H1 (cell line): ENCODE results near the gene PRR20B. TPM values are rescaled to one million over a fixed set of nuclear protein-coding genes. Genes with fewer than 3 reads are reported as not detected.

Source experiments
- BCL11A ChIP-seq, 2 experiments: IDR thresholded peaks; one replicate each; pipeline ENCODE4 v1.6.1; 2011; ENCODE audit warnings: low read depth in 2 of 2, low read length in 2 of 2, mild to moderate bottlenecking in 2 of 2
- CREB1 ChIP-seq: IDR thresholded peaks from 2 replicates; pipeline ENCODE4 v1.6.1; 2012; ENCODE audit warnings: inconsistent platforms
- JUN ChIP-seq: IDR thresholded peaks from 2 replicates; pipeline ENCODE4 v1.6.1; 2011; ENCODE audit warnings: low read depth, mild to moderate bottlenecking, improper control_type of control experiment, low read length
- NANOG ChIP-seq: IDR thresholded peaks from 2 replicates; pipeline ENCODE4 v1.6.1; 2011; ENCODE audit warnings: low read length, low read depth, mild to moderate bottlenecking, inconsistent platforms; ENCODE audit not compliant: insufficient read depth, poor library complexity, severe bottlenecking
- NRF1 ChIP-seq: IDR thresholded peaks from 2 replicates; pipeline ENCODE4 v1.6.1; 2011; ENCODE audit warnings: mild to moderate bottlenecking, low read depth, low read length, improper control_type of control experiment
- SAP30 ChIP-seq: fragments of 300-600 bp; sonication (generic); IDR thresholded peaks from 2 replicates; pipeline ENCODE4 v1.7.1; 2012; ENCODE audit warnings: low read length, moderate library complexity, mild to moderate bottlenecking, inconsistent platforms; ENCODE audit not compliant: insufficient read depth, insufficient replicate concordance
- SIRT6 ChIP-seq: IDR thresholded peaks from one replicate; pipeline ENCODE4 v1.7.1; 2012; ENCODE audit warnings: low read length, inconsistent platforms
- SP2 ChIP-seq: IDR thresholded peaks from 2 replicates; pipeline ENCODE4 v1.6.1; 2012; ENCODE audit warnings: mild to moderate bottlenecking, low read length, inconsistent platforms
- SUZ12 ChIP-seq: fragments of 200-600 bp; sonication (generic); IDR thresholded peaks from 2 replicates; pipeline ENCODE4 v1.6.1; 2012; ENCODE audit warnings: mild to moderate bottlenecking, inconsistent platforms, low read length, moderate library complexity, mixed read lengths
- YY1 ChIP-seq: IDR thresholded peaks from 2 replicates; pipeline ENCODE4 v1.6.1; 2011; ENCODE audit warnings: low read depth, mild to moderate bottlenecking, low read length
- polyA plus RNA-seq, 7 experiments: library from polyadenylated mRNA; depleted of rRNA in 3 of 7; stranded (reverse) in 5 of 7; unstranded in 2 of 7; fragments of >200 nt in 5 of 7; fragments of 200-250 nt in 2 of 7; gene quantifications; 1 replicate in 5 of 7; 2 replicates in 1 of 7; 4 replicates in 1 of 7; pipeline versions ENCODE4 v1.2.1 to v1.2.3, GENCODE V29; 2011 to 2013; ENCODE audit warnings: missing spikeins in 2 of 7, mixed read lengths in 2 of 7
- total RNA-seq: library from RNA; stranded (reverse); fragmentation: NEBNext Ultra II Directional; extraction: Animal tissue kit (Norgen Biotek cat#: 25700); gene quantifications from 2 replicates; pipeline ENCODE4 v1.2.1, GENCODE V29; 2021

The PRR20B gene
- total and polyA plus RNA-seq, 2 of the 8 experiments (the other 6 are each of a cell fraction or from before 2014, with no cell fraction given), result not detected

DNA sequence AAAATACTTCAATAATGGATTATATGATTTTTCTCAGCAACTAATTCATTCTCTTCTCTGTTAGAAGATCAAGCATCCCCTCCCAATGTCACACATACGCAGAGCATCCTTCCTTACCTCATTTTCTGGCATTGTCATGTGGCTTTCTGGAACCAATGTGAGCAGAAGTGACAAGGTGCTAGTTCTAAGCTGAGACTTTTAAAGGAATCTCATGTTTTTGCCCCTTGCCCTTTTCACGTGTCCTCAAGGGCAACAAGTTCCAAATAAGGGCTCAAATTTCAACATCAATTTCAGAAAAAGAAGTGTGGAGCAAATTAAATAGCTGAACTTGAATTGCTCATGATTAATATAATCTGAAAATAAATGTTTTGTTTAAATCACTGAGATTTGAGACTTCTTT lies 11.2 kb upstream of the PRR20B start (continued):
- TF ChIP-seq BCL11A (IDR thresholded peaks at IDR 0.05; ENCODE audit: low read depth in 2 of 2, low read length in 2 of 2), result no peak
- TF ChIP-seq SP2, result no peak
- no peak for TF ChIP-seq JUN
- no peak for TF ChIP-seq SAP30
- TF ChIP-seq NANOG, result no peak
- TF ChIP-seq CREB1, result no peak
- no peak for TF ChIP-seq YY1
- no peak for TF ChIP-seq NRF1
- no peak for TF ChIP-seq SIRT6
- no peak for TF ChIP-seq SUZ12
